H1 (cell line): ENCODE results near the gene SESN3. TPM values are rescaled to one million over a fixed set of nuclear protein-coding genes. Genes with fewer than 3 reads are reported as not detected.

Source experiments
- CTCF ChIA-PET: fragments of 300-600 bp; sonication (Branson Sonifier 250); formaldehyde crosslinking; loops from one replicate; lab custom pipeline; 2021; ENCODE audit not compliant: partially characterized antibody; lab: Charles Lee
- POLR2A ChIA-PET: fragments of 300-600 bp; sonication (Branson Sonifier 250); formaldehyde crosslinking; loops from one replicate; lab custom pipeline; 2021; ENCODE audit warnings: inconsistent platforms; ENCODE audit not compliant: partially characterized antibody; lab: Charles Lee
- DNase-seq, 2 experiments: peaks; one replicate each; pipeline versions ENCODE4 v3.0.0 to v3.0.0-alpha.2; 2010 to 2022; ENCODE audit warnings: low spot score in 2 of 2, low read depth in 1 of 2, mixed read lengths in 1 of 2
- FAIRE-seq: peaks from 2 replicates; lab custom pipeline; 2011; peaks lifted over from hg19 to GRCh38; lab: Jason Lieb, UNC
- H2AFZ ChIP-seq: 2 replicates; pipeline ENCODE4 v1.8.1; 2012; ENCODE audit warnings: low read length, inconsistent platforms
- H2AK5ac ChIP-seq: 2 replicates; pipeline ENCODE4 v1.6.1; 2013; ENCODE audit warnings: low read depth, low read length
- H2BK120ac ChIP-seq: replicated peaks from 2 replicates; pipeline ENCODE3; 2013; ENCODE audit warnings: low read depth, low read length, inconsistent platforms
- H2BK12ac ChIP-seq: 2 replicates; pipeline ENCODE4 v1.6.1; 2013; ENCODE audit warnings: low read depth, low read length
- H2BK15ac ChIP-seq: 2 replicates; pipeline ENCODE4 v1.6.1; 2013; ENCODE audit warnings: low read length
- H2BK20ac ChIP-seq: 2 replicates; pipeline ENCODE4 v1.6.1; 2013; ENCODE audit warnings: low read length
- H2BK5ac ChIP-seq: 2 replicates; pipeline ENCODE4 v1.6.1; 2013; ENCODE audit warnings: low read depth, low read length
- H3K14ac ChIP-seq: 2 replicates; pipeline ENCODE4 v1.6.1; 2013; ENCODE audit warnings: inconsistent platforms; ENCODE audit not compliant: insufficient read length
- H3K18ac ChIP-seq: 2 replicates; pipeline ENCODE4 v1.6.1; 2013; ENCODE audit warnings: low read length; ENCODE audit errors: extremely low read depth
- H3K23ac ChIP-seq: 2 replicates; pipeline ENCODE4 v1.6.1; 2013; ENCODE audit warnings: inconsistent platforms; ENCODE audit not compliant: insufficient read length
- H3K23me2 ChIP-seq: 2 replicates; pipeline ENCODE4 v1.6.1; 2013; ENCODE audit warnings: low read depth, low read length
- H3K27ac ChIP-seq: 2 replicates; pipeline ENCODE4 v1.6.1; 2011; ENCODE audit warnings: low read depth, low read length, inconsistent platforms
- H3K27me3 ChIP-seq, 4 experiments: replicated peaks in 1 of 4; 1 replicate in 1 of 4; 2 replicates in 3 of 4; pipeline versions ENCODE4 v1.6.1 to v1.8.1; 2011 to 2013; ENCODE audit warnings: low read length in 3 of 4, mild to moderate bottlenecking in 3 of 4, inconsistent platforms in 2 of 4, mixed read lengths in 2 of 4, moderate library complexity in 1 of 4; ENCODE audit not compliant: control insufficient read depth in 3 of 4, insufficient read depth in 3 of 4; ENCODE audit errors: extremely low read depth in 1 of 4
- H3K36me3 ChIP-seq, 4 experiments: 2 replicates each; pipeline versions ENCODE4 v1.6.1 to v1.8.1; 2011 to 2013; ENCODE audit warnings: mild to moderate bottlenecking in 4 of 4, low read length in 3 of 4, moderate library complexity in 2 of 4, control low read depth in 1 of 4, inconsistent platforms in 1 of 4; ENCODE audit not compliant: insufficient read depth in 4 of 4, control insufficient read depth in 2 of 4
- H3K4ac ChIP-seq: replicated peaks from 2 replicates; pipeline ENCODE3; 2013; ENCODE audit warnings: low read length, low read depth, mixed read lengths, inconsistent platforms; ENCODE audit not compliant: insufficient read length
- H3K4me1 ChIP-seq, 4 experiments: replicated peaks in 1 of 4; 1 replicate in 1 of 4; 2 replicates in 3 of 4; pipeline versions ENCODE4 v1.6.1 to v1.8.1; 2011 to 2013; ENCODE audit warnings: low read length in 3 of 4, inconsistent platforms in 2 of 4, mixed read lengths in 1 of 4; ENCODE audit not compliant: insufficient read depth in 4 of 4, control insufficient read depth in 3 of 4
- H3K4me2 ChIP-seq, 2 experiments: 2 replicates each; pipeline versions ENCODE4 v1.6.1 to v1.8.1; 2011 to 2013; ENCODE audit warnings: low read depth in 2 of 2, low read length in 2 of 2, control low read depth in 1 of 2, inconsistent platforms in 1 of 2, mild to moderate bottlenecking in 1 of 2; ENCODE audit not compliant: insufficient read depth in 1 of 2
- H3K4me3 ChIP-seq, 4 experiments: fragments of 200-600, 300-600 bp in 1 of 4; sonication (generic), shearing (Covaris generic), sonication (Bioruptor Twin) in 1 of 4; 2 replicates each; pipeline versions ENCODE4 v1.5.1 to v1.8.1; 2011 to 2016; ENCODE audit warnings: low read length in 4 of 4, low read depth in 3 of 4, control low read depth in 2 of 4, inconsistent platforms in 2 of 4, mild to moderate bottlenecking in 2 of 4, mixed read lengths in 1 of 4, moderate library complexity in 1 of 4; ENCODE audit not compliant: insufficient read depth in 2 of 4; ENCODE audit errors: extremely low read depth in 1 of 4
- H3K56ac ChIP-seq: replicated peaks from 2 replicates; pipeline ENCODE3; 2013; ENCODE audit warnings: low read depth, mild to moderate bottlenecking, mixed read lengths, low read length, inconsistent platforms; ENCODE audit not compliant: insufficient read length
- H3K79me1 ChIP-seq: 2 replicates; pipeline ENCODE4 v1.6.1; 2013; ENCODE audit warnings: low read depth, low read length, control low read depth
- H3K79me2 ChIP-seq, 2 experiments: 2 replicates each; pipeline versions ENCODE4 v1.6.1 to v1.8.1; 2012 to 2013; ENCODE audit warnings: low read length in 2 of 2, mild to moderate bottlenecking in 2 of 2, inconsistent platforms in 1 of 2; ENCODE audit not compliant: insufficient read depth in 2 of 2, control insufficient read depth in 1 of 2
- H3K9ac ChIP-seq, 4 experiments: replicated peaks in 1 of 4; 1 replicate in 1 of 4; 2 replicates in 3 of 4; pipeline versions ENCODE4 v1.6.1 to v1.8.1; 2011 to 2013; ENCODE audit warnings: low read depth in 3 of 4, low read length in 3 of 4, control low read depth in 2 of 4, mild to moderate bottlenecking in 2 of 4, moderate library complexity in 2 of 4, inconsistent platforms in 1 of 4; ENCODE audit errors: extremely low read depth in 1 of 4
- H3K9me3 ChIP-seq, 2 experiments: 2 replicates each; pipeline versions ENCODE4 v1.6.1 to v1.8.1; 2012 to 2013; ENCODE audit warnings: mild to moderate bottlenecking in 2 of 2, moderate library complexity in 2 of 2, control low read depth in 1 of 2, inconsistent platforms in 1 of 2, low read depth in 1 of 2, low read length in 1 of 2, mixed read lengths in 1 of 2; ENCODE audit not compliant: insufficient read depth in 2 of 2
- H4K20me1 ChIP-seq, 2 experiments: replicated peaks in 1 of 2; 2 replicates each; pipeline versions ENCODE3 to v1.8.1; 2011 to 2013; ENCODE audit warnings: inconsistent platforms in 2 of 2, low read length in 2 of 2, mild to moderate bottlenecking in 1 of 2; ENCODE audit not compliant: insufficient read depth in 2 of 2, control insufficient read depth in 1 of 2
- H4K5ac ChIP-seq: 2 replicates; pipeline ENCODE4 v1.6.1; 2013; ENCODE audit warnings: low read length, low read depth, mixed read lengths, inconsistent platforms; ENCODE audit not compliant: insufficient read length
- H4K8ac ChIP-seq: 2 replicates; pipeline ENCODE4 v1.8.0; 2013; ENCODE audit warnings: mild to moderate bottlenecking, moderate library complexity, low read length, inconsistent platforms; ENCODE audit not compliant: insufficient read depth; ENCODE audit errors: extremely low read depth
- H4K91ac ChIP-seq: replicated peaks from 2 replicates; pipeline ENCODE3; 2013; ENCODE audit warnings: low read length, mixed read lengths, inconsistent platforms; ENCODE audit not compliant: insufficient read length
- BACH1 ChIP-seq: IDR thresholded peaks from 2 replicates; pipeline ENCODE4 v1.6.1; 2012; ENCODE audit warnings: low read length, improper control_type of control experiment
- BCL11A ChIP-seq, 2 experiments: IDR thresholded peaks; one replicate each; pipeline ENCODE4 v1.6.1; 2011; ENCODE audit warnings: low read depth in 2 of 2, low read length in 2 of 2, mild to moderate bottlenecking in 2 of 2
- CBX5 ChIP-seq: fragments of 300-800, 300-1000 bp; sonication (generic); IDR thresholded peaks from 2 replicates; pipeline ENCODE4 v1.7.1; 2016; ENCODE audit warnings: antibody characterized with exemption, low read length, low read depth
- EGR1 ChIP-seq: IDR thresholded peaks from 2 replicates; pipeline ENCODE4 v1.6.1; 2011; ENCODE audit warnings: low read depth, low read length, borderline replicate concordance
- EZH2 ChIP-seq: fragments of 200-600 bp; sonication (generic); IDR thresholded peaks from 2 replicates; pipeline ENCODE4 v1.7.1; 2012; ENCODE audit warnings: low read depth, mild to moderate bottlenecking, moderate library complexity, low read length, inconsistent platforms; ENCODE audit not compliant: severe bottlenecking
- KDM5A ChIP-seq: fragments of 200-600 bp; IDR thresholded peaks from 2 replicates; pipeline ENCODE4 v1.7.1; 2012; ENCODE audit warnings: mild to moderate bottlenecking, low read length, inconsistent platforms, mixed read lengths
- RNF2 ChIP-seq: fragments of 200-900, 300-1000 bp; sonication (generic); IDR thresholded peaks from 2 replicates; pipeline ENCODE4 v1.7.1; 2016; ENCODE audit warnings: borderline replicate concordance, low read depth, mild to moderate bottlenecking, antibody characterized with exemption, low read length; ENCODE audit not compliant: poor library complexity, severe bottlenecking; ENCODE audit errors: missing control alignments
- SAP30 ChIP-seq: fragments of 300-600 bp; sonication (generic); IDR thresholded peaks from 2 replicates; pipeline ENCODE4 v1.7.1; 2012; ENCODE audit warnings: low read length, moderate library complexity, mild to moderate bottlenecking, inconsistent platforms; ENCODE audit not compliant: insufficient read depth, insufficient replicate concordance
- SP2 ChIP-seq: IDR thresholded peaks from 2 replicates; pipeline ENCODE4 v1.6.1; 2012; ENCODE audit warnings: mild to moderate bottlenecking, low read length, inconsistent platforms
- ZNF274 ChIP-seq: IDR thresholded peaks from 2 replicates; pipeline ENCODE4 v1.7.0; 2012; ENCODE audit warnings: low read length, borderline replicate concordance; ENCODE audit errors: extremely low read depth
- WGBS, 2 experiments: shearing (Covaris generic) in 1 of 2; methylation state at CpG; one replicate each; pipeline versions ENCODE4 v1.1.6 to v1.1.7; 2013 to 2015; ENCODE audit warnings: low lambda C conversion rate in 2 of 2, mixed read lengths in 2 of 2, inconsistent platforms in 1 of 2, low coverage in 1 of 2, missing lambda C conversion rate in 1 of 2; ENCODE audit not compliant: insufficient replicate concordance in 2 of 2, insufficient coverage in 1 of 2, insufficient read length in 1 of 2; ENCODE audit errors: extremely low coverage in 1 of 2, missing lambda C conversion rate in 1 of 2; 5-methylcytosine and 5-hydroxymethylcytosine counted together
- polyA plus RNA-seq, 7 experiments: library from polyadenylated mRNA; depleted of rRNA in 3 of 7; stranded (reverse) in 5 of 7; unstranded in 2 of 7; fragments of >200 nt in 5 of 7; fragments of 200-250 nt in 2 of 7; gene quantifications; 1 replicate in 5 of 7; 2 replicates in 1 of 7; 4 replicates in 1 of 7; pipeline versions ENCODE4 v1.2.1 to v1.2.3, GENCODE V29; 2011 to 2013; ENCODE audit warnings: missing spikeins in 2 of 7, mixed read lengths in 2 of 7
- total RNA-seq: library from RNA; stranded (reverse); fragmentation: NEBNext Ultra II Directional; extraction: Animal tissue kit (Norgen Biotek cat#: 25700); gene quantifications from 2 replicates; pipeline ENCODE4 v1.2.1, GENCODE V29; 2021
- TF ChIP-seq, protein P1 (sequence below), 3 experiments: IDR thresholded peaks; 1 replicate in 2 of 3; 2 replicates in 1 of 3; pipeline versions ENCODE4 v1.5.1 to v1.6.1; 2011; ENCODE audit warnings: low read length in 3 of 3, mild to moderate bottlenecking in 3 of 3, inconsistent platforms in 2 of 3, low read depth in 1 of 3, moderate library complexity in 1 of 3; ENCODE audit not compliant: insufficient read depth in 1 of 3; ENCODE audit errors: control extremely low read depth in 1 of 3

SESN3 gene
- total and polyA plus RNA-seq, 2 of the 8 experiments (the other 6 are each of a cell fraction or from before 2014, with no cell fraction given) = 10.2 to 31.1 TPM

DNA sequence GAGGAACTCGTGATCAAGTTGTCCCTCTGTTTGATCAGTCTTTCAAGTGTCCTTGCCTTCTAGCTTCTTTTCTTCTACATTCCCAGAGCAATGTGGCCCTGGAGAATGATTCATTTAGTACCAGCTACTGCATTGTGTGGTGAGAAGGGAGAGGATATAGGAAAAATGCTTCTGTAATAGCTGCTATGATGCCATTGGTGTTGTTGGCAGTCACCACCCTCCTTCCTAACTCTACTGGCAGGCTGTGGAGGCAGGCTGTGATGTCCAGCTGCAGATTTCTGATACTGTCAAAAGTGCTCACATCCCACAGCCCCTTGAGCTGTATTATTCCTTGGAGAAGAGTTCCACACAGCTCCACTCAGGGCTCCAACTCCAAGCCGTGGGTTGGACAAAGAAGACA, 88.6 kb downstream of the SESN3 start:
- Histone ChIP-seq H3K79me1 (no peaks in the 10 kb centered on the region), H3K14ac (no peak overlapping the region), H3K4me3 (no peak overlapping the region), H4K8ac (no peak overlapping the region), H2BK12ac (no peak overlapping the region), H3K36me3 (no peaks in the 10 kb centered on the region), H4K91ac (no peak overlapping the region), H4K20me1 (no peaks in the 10 kb centered on the region), H3K27ac (no peak overlapping the region), H2BK120ac (no peak overlapping the region), H2BK20ac (no peak overlapping the region), H4K5ac (no peak overlapping the region), H3K79me2 (no peaks in the 10 kb centered on the region), H3K56ac (no peak overlapping the region), H3K9ac (no peak overlapping the region), H3K4me1 (no peaks in the 10 kb centered on the region), H3K23me2 (no peaks in the 10 kb centered on the region), H3K18ac (no peak overlapping the region), H3K4me2 (no peak overlapping the region), H3K4ac (no peak overlapping the region), H3K23ac (no peak overlapping the region), H2AK5ac (no peak overlapping the region), H2BK15ac (no peak overlapping the region), H2AFZ (no peak overlapping the region), H3K27me3 (peaks cover 2 to 20% (median 12%) of the 10 kb centered on the region in 4 experiments; a peak in 6 of 7 replicates), H3K9me3 (no peaks in the 10 kb centered on the region), H2BK5ac (no peak overlapping the region)
- CTCF ChIA-PET = interaction anchor here (0.8 to 2.0 kb wide), 9 partner anchors 8 to 647 kb away, joined by 3 to 12 read pairs (median 4); partner anchors contain the start of gene FAM76B
- 82% methylated on average over 2 of the region's 2 CpGs; no CpG with 5 or more reads in 1 of the 2 experiments for WGBS, 2 experiments
- FAIRE-seq (no peak), DNase-seq (no peak)
- POLR2A ChIA-PET = no interaction called here
- no peak for TF ChIP-seq SAP30
- TF ChIP-seq EZH2 = no peak
- TF ChIP-seq EGR1 = no peak
- TF ChIP-seq BCL11A (IDR thresholded peaks at IDR 0.05; ENCODE audit: low read depth in 2 of 2, low read length in 2 of 2) = no peak
- TF ChIP-seq, protein P1, sequence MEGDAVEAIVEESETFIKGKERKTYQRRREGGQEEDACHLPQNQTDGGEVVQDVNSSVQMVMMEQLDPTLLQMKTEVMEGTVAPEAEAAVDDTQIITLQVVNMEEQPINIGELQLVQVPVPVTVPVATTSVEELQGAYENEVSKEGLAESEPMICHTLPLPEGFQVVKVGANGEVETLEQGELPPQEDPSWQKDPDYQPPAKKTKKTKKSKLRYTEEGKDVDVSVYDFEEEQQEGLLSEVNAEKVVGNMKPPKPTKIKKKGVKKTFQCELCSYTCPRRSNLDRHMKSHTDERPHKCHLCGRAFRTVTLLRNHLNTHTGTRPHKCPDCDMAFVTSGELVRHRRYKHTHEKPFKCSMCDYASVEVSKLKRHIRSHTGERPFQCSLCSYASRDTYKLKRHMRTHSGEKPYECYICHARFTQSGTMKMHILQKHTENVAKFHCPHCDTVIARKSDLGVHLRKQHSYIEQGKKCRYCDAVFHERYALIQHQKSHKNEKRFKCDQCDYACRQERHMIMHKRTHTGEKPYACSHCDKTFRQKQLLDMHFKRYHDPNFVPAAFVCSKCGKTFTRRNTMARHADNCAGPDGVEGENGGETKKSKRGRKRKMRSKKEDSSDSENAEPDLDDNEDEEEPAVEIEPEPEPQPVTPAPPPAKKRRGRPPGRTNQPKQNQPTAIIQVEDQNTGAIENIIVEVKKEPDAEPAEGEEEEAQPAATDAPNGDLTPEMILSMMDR (IDR thresholded peaks at IDR 0.05; ENCODE audit: control extremely low read depth in 1 of 3, insufficient read depth in 1 of 3, low read depth in 1 of 3, low read length in 3 of 3) = no peak
- no peak for TF ChIP-seq SP2
- no peak for TF ChIP-seq CBX5
- TF ChIP-seq RNF2 = no peak
- TF ChIP-seq BACH1 = no peak
- no peak for TF ChIP-seq ZNF274
- no peak for TF ChIP-seq KDM5A
